Measurements from ENCODE around the gene VWA7.

DNA sequence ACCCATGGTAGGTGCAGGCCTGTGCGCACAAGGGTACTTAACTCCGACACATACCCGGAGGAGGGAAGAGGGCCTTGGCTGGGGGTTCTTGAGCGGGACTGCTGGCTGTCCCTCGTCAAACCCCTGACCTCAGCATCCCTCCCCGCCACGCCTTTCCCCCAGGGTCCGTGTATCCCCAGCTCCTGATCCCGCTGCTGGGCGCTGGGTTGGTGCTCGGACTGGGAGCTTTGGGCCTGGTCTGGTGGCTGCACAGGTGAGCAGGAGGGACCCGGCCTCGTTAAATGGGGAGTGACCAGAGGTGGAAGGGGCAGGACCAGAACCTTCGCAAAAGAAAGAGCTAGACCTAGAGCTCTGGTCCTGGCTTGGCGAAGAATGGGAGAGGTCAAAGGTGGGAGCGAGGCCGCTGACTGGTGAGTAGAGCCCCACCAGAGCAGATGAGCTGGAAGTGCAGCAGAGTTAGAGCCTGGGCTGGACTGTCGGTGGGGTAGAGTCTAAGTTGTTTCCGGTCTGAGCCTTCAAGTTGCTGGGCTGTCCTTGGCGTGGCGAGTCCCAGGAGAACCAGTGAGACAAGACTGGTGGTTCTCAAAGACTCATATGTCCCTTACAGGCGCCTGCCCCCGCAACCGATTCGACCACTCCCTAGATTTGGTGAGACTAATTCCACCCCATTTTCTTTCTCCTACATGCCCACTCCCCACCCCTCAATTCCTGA, 53.0 kb downstream of the VWA7 start:
- TF ChIP-seq, protein P1, sequence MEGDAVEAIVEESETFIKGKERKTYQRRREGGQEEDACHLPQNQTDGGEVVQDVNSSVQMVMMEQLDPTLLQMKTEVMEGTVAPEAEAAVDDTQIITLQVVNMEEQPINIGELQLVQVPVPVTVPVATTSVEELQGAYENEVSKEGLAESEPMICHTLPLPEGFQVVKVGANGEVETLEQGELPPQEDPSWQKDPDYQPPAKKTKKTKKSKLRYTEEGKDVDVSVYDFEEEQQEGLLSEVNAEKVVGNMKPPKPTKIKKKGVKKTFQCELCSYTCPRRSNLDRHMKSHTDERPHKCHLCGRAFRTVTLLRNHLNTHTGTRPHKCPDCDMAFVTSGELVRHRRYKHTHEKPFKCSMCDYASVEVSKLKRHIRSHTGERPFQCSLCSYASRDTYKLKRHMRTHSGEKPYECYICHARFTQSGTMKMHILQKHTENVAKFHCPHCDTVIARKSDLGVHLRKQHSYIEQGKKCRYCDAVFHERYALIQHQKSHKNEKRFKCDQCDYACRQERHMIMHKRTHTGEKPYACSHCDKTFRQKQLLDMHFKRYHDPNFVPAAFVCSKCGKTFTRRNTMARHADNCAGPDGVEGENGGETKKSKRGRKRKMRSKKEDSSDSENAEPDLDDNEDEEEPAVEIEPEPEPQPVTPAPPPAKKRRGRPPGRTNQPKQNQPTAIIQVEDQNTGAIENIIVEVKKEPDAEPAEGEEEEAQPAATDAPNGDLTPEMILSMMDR (IDR thresholded peaks at IDR 0.05 in 8 of 11, conservative IDR thresholded peaks at IDR 0.05 in 3 of 11) = no peak
- TF ChIP-seq POLR2A (IDR thresholded peaks at IDR 0.05) = no peak
- peak in 1 of 3 donors; percentile 69 for TF ChIP-seq POLR2AphosphoS5 (IDR thresholded peaks at IDR 0.05)

Measured in spleen (tissue), 7 donors.